ENCODE measurements around the gene FXYD3.

FXYD3 gene

DNA sequence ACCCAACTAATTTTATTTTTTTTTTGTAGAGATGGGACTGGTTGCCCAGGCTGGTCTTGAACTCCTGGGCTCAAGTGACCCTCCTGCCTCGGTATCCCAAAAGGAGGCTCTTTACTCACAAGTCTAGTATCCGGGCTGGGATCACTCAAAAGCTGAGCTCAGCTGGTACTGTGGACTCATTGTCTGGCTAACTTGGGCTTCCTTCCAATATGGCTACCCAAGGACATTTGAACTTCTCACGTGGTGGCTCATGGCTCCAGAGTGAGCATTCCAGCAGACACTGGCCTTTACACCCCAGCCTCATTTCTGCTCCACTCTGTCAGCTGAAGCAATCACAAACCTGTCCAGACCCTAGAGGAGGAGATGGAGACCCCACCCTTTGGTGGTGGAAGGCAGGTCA lies 45.2 kb upstream of the FXYD3 start:
- H3K4me3 ChIP-seq (replicated peaks; ENCODE audit: low read depth, low read length): no peak overlapping the region
- no peaks in the 10 kb centered on the region for H3K27me3 ChIP-seq (replicated peaks; ENCODE audit: control insufficient read depth, insufficient read depth, low read length)
- H3K36me3 ChIP-seq (ENCODE audit: control insufficient read depth, insufficient read depth, low read length): no peaks in the 10 kb centered on the region
- TF ChIP-seq, protein P1, sequence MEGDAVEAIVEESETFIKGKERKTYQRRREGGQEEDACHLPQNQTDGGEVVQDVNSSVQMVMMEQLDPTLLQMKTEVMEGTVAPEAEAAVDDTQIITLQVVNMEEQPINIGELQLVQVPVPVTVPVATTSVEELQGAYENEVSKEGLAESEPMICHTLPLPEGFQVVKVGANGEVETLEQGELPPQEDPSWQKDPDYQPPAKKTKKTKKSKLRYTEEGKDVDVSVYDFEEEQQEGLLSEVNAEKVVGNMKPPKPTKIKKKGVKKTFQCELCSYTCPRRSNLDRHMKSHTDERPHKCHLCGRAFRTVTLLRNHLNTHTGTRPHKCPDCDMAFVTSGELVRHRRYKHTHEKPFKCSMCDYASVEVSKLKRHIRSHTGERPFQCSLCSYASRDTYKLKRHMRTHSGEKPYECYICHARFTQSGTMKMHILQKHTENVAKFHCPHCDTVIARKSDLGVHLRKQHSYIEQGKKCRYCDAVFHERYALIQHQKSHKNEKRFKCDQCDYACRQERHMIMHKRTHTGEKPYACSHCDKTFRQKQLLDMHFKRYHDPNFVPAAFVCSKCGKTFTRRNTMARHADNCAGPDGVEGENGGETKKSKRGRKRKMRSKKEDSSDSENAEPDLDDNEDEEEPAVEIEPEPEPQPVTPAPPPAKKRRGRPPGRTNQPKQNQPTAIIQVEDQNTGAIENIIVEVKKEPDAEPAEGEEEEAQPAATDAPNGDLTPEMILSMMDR (IDR thresholded peaks at IDR 0.05; ENCODE audit: insufficient read depth, low read length, poor library complexity, severe bottlenecking): no peak
- no peak for DNase-seq (ENCODE audit: extremely low read depth, insufficient read length)

DNA sequence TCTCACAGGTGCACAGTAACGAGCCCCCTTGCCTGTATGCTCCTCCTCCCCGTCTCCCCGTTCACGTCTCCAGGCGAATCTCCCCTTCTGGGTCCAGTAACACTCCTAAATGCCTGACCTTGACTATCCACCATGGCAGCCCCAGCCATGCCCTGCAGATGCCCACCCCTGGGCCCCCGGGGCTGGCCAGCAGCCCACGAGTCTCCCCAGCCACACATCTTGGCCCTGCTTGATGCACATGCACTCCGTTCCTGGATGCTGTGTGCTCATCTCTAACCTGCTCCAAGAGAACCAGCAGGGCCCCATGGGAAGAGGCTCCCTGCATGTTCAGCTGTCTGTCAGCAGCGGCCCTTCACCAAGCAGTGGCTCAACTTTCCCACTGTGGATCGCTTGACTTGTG lies 42.1 kb upstream of the FXYD3 start:
- Histone ChIP-seq H3K36me3 (ENCODE audit: control insufficient read depth, insufficient read depth, low read length) (no peaks in the 10 kb centered on the region), H3K27me3 (replicated peaks; ENCODE audit: control insufficient read depth, insufficient read depth, low read length) (no peaks in the 10 kb centered on the region), H3K4me3 (replicated peaks; ENCODE audit: low read depth, low read length) (no peak overlapping the region)
- TF ChIP-seq, protein P1 (IDR thresholded peaks at IDR 0.05; ENCODE audit: insufficient read depth, low read length, poor library complexity, severe bottlenecking): no peak
- no peak for DNase-seq (ENCODE audit: extremely low read depth, insufficient read length)

DNA sequence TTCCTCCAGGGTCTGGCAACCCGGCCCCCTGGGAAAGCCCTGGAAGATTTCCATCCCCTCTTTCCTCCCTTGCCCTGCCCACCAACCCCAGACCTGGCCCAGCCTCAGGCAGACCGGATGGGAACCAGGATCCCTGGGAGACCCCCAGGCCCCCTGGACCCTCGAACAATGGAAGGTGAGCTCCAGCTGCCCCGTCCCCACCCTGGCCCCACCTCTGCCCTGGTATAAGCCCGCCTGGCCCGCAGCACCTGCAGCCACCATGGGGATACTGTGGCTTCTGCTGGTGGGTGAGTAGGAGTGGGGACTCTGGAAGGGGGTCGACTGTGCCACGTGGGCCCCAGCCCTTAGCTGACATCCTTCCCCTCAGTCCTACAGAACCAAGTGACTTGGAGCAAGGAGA lies 41.7 kb upstream of the FXYD3 start:
- Histone ChIP-seq H3K4me3 (replicated peaks; ENCODE audit: low read depth, low read length) (no peak overlapping the region), H3K36me3 (ENCODE audit: control insufficient read depth, insufficient read depth, low read length) (no peaks in the 10 kb centered on the region), H3K27me3 (replicated peaks; ENCODE audit: control insufficient read depth, insufficient read depth, low read length) (no peaks in the 10 kb centered on the region)
- TF ChIP-seq, protein P1 (IDR thresholded peaks at IDR 0.05; ENCODE audit: insufficient read depth, low read length, poor library complexity, severe bottlenecking): no peak
- DNase-seq (ENCODE audit: extremely low read depth, insufficient read length): no peak

DNA sequence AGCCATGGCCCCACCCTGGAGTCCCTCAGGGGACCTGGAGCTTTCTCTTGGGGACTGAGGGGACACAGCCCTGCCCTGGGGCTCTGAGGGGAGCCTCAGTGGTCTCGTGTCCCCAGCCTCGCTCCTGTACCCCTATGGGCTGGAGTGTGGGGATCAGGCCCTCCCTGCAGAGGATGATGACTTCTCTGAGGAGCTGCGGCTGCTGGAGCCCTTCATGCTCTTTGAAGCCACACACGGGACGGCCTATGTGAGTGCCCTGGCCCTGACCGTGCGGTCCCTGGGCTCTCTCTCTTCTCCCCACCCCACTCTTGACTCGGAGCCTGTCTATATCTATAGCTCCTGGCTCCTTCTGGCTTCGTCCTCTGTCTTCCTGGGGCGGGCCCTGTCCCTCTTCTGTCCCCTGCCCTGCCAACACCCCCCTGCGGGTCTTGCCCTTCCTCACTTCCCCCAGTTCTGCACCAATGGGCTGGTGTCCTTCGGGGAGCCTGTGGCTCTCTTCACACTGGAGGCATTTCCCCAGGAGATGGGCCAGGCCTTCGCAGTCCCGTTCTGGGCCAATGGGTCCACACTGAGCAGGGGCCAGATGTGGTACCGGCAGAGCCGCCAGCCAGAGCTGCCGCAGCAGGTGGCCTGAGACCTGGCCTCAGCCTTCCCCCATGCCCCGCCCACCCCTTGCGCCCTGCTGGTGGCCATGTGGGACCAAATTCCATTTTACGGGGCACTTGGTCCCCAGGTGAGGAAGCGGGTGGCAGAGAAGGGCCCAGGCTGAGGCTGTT lies 41.0 kb upstream of the FXYD3 start:
- TF ChIP-seq, protein P1 (IDR thresholded peaks at IDR 0.05; ENCODE audit: insufficient read depth, low read length, poor library complexity, severe bottlenecking): no peak
- no peak for DNase-seq (ENCODE audit: extremely low read depth, insufficient read length)
- Histone ChIP-seq H3K36me3 (ENCODE audit: control insufficient read depth, insufficient read depth, low read length) (no peaks in the 10 kb centered on the region), H3K4me3 (replicated peaks; ENCODE audit: low read depth, low read length) (no peak overlapping the region), H3K27me3 (replicated peaks; ENCODE audit: control insufficient read depth, insufficient read depth, low read length) (no peaks in the 10 kb centered on the region)

DNA sequence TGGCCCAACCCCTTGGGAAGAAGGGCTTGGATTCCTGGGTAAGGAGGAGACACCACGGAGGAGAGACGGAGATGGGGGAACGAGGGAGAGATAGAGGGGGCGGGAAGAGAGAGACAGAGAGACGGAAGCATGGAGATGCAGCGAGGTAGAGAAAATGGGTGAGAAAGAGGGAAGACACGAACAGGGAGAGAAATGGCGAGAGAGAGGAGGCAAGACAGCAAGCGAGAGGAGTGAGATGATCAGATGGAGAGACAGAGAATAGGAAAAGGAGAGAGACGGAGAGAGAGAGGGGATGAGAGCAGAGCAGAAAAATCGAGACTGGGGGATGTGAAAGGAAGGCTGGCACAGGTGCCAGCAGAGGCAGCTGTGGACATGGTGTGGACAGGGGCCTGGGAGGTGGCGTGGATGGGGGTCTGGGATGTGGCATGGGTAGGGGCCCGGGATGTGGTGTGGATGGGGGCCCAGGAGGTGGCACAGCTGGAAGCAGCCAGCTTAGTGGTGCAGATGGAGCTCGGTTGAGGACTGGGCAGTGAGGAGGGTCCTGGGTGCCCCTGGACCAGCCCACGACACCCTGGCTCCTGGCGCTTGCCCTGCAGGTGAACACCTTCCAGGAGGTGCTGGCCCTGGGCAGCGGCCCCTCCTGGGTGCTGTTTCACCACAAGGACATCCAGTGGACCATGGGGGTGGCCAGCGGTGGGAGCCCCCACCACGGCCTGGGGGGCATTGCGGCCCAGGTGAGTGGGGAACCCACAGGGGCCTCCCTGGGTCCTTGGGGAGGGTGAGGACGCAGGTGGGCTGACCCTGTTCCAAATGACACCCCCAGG lies 40.2 kb upstream of the FXYD3 start:
- TF ChIP-seq, protein P1 (IDR thresholded peaks at IDR 0.05; ENCODE audit: insufficient read depth, low read length, poor library complexity, severe bottlenecking): no peak
- H3K36me3 ChIP-seq (ENCODE audit: control insufficient read depth, insufficient read depth, low read length): no peaks in the 10 kb centered on the region
- DNase-seq (ENCODE audit: extremely low read depth, insufficient read length): no peak
- no peak overlapping the region for H3K4me3 ChIP-seq (replicated peaks; ENCODE audit: low read depth, low read length)
- no peaks in the 10 kb centered on the region for H3K27me3 ChIP-seq (replicated peaks; ENCODE audit: control insufficient read depth, insufficient read depth, low read length)

All from GM06990 (cell line).